T-helper 9 cell (primary cell): Measurements from ENCODE around the gene PIEZO2.
"Not testable (repeated sequence)": the region's sequence is repeated elsewhere in the genome, so short reads cannot be mapped to it uniquely, and the experiment has no call there.

Source experiments
- DNase-seq: peaks from one replicate; pipeline ENCODE4 v3.0.0-alpha.2; 2020

Gene PIEZO2

GRCh38 chr18:10890022-10890421, 259.3 kb downstream of the PIEZO2 start:
- DNase-seq: no peak

- no peak for DNase-seq
These were observed 270.7 kb downstream of the PIEZO2 start for GRCh38 chr18:10878703-10879102.

GRCh38 chr18:10877987-10878386, 271.4 kb downstream of the PIEZO2 start:
- DNase-seq: no peak

GRCh38 chr18:10875811-10876210, 273.6 kb downstream of the PIEZO2 start:
- no peak for DNase-seq

- DNase-seq: no peak
These were observed 277.1 kb downstream of the PIEZO2 start for GRCh38 chr18:10872304-10872703.

- no peak for DNase-seq
These were observed 284.6 kb downstream of the PIEZO2 start for GRCh38 chr18:10864722-10865121.

- DNase-seq: no peak
These were observed 286.3 kb downstream of the PIEZO2 start for GRCh38 chr18:10863026-10863425.

GRCh38 chr18:10860928-10861327, 288.4 kb downstream of the PIEZO2 start:
- no peak for DNase-seq

- no peak for DNase-seq
These were observed 289.0 kb downstream of the PIEZO2 start for GRCh38 chr18:10860382-10860781.

GRCh38 chr18:10858477-10858876, 290.9 kb downstream of the PIEZO2 start:
- no peak for DNase-seq

GRCh38 chr18:10856132-10856531, 293.2 kb downstream of the PIEZO2 start:
- DNase-seq: no peak

GRCh38 chr18:10852385-10853303, 296.7 kb downstream of the PIEZO2 start:
- no peak for DNase-seq

- DNase-seq: no peak
These were observed 297.5 kb downstream of the PIEZO2 start for GRCh38 chr18:10851824-10852319.

GRCh38 chr18:10850840-10851239, 298.5 kb downstream of the PIEZO2 start:
- no peak for DNase-seq

- no peak for DNase-seq
These were observed 299.2 kb downstream of the PIEZO2 start for GRCh38 chr18:10850216-10850615.

GRCh38 chr18:10847907-10848306, 301.5 kb downstream of the PIEZO2 start:
- no peak for DNase-seq

GRCh38 chr18:10847408-10847790, 302.0 kb downstream of the PIEZO2 start:
- no peak for DNase-seq

GRCh38 chr18:10846657-10847407, 302.5 kb downstream of the PIEZO2 start:
- DNase-seq: no peak

- not testable (repeated sequence) for DNase-seq
These were observed 303.3 kb downstream of the PIEZO2 start for GRCh38 chr18:10846035-10846434.

- no peak for DNase-seq
These were observed 305.8 kb downstream of the PIEZO2 start for GRCh38 chr18:10843565-10843964.

GRCh38 chr18:10842861-10843260, 306.5 kb downstream of the PIEZO2 start:
- DNase-seq: no peak

- DNase-seq: no peak
These were observed 307.0 kb downstream of the PIEZO2 start for GRCh38 chr18:10842371-10842770.

GRCh38 chr18:10841203-10841602, 308.2 kb downstream of the PIEZO2 start:
- DNase-seq: no peak

- DNase-seq: no peak
These were observed 308.6 kb downstream of the PIEZO2 start for GRCh38 chr18:10840743-10841142.
